GM10248 (cell line): ENCODE data around the gene TAMALIN.
"Not testable (repeated sequence)": the region's sequence is repeated elsewhere in the genome, so short reads cannot be mapped to it uniquely, and the experiment has no call there.

Experiments used
- CTCF ChIA-PET: fragments of 300-600 bp; sonication (Branson Sonifier 250); formaldehyde crosslinking; extraction: SDS; loops from one replicate; lab custom pipeline; 2021; ENCODE audit warnings: antibody characterized with exemption; lab: Yijun Ruan, JAX
- POLR2A ChIA-PET: fragments of 350-650 bp; sonication (Branson Sonifier 250); formaldehyde crosslinking; extraction: SDS; loops from one replicate; lab custom pipeline; 2020; ENCODE audit warnings: antibody characterized with exemption; lab: Yijun Ruan, JAX
- DNase-seq: peaks from one replicate; pipeline ENCODE4 v3.0.0; 2012; ENCODE audit errors: extremely low spot score
- CTCF ChIP-seq: IDR thresholded peaks from 2 replicates; pipeline ENCODE4 v1.5.1; 2012; ENCODE audit warnings: mild to moderate bottlenecking, low read depth; ENCODE audit errors: extremely low read depth, missing control alignments, control extremely low read depth

TAMALIN gene

GRCh38 chr12:51977320-51977753 lies 29.4 kb upstream of the TAMALIN start:
- no peak for DNase-seq
- TF ChIP-seq CTCF = no peak
- ChIA-PET POLR2A (no interaction called here), CTCF (interaction anchor here (1.0 to 3.9 kb wide), 10 partner anchors 12 to 55 kb away, joined by 3 to 28 read pairs (median 4); no protein-coding TSS in a partner anchor)

DNA sequence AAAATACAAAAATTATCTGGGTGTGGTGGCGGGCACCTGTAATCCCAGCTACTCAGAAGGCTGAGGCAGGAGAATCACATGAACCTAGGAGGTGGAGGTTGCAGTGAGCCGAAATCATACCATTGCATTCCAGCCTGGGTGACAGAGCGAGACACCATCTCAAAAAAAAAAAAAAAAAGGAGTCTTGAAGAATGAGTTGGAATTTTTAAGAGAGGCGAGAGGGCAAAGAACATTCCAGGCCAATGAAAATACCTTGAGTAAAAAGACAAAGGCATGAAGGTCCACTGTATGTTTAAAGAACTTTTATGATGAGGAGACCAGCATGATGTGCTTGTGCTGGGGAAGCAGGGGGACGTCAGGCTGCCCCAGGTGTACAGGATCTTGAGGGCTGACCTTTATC lies 27.4 kb upstream of the TAMALIN start:
- CTCF ChIA-PET = interaction anchor here (1.5 kb wide), 1 partner anchor 18 kb away, joined by 4 read pairs; no protein-coding TSS in a partner anchor
- DNase-seq, POLR2A ChIA-PET: not testable (repeated sequence)

GRCh38 chr12:51980051-51980808 lies 26.5 kb upstream of the TAMALIN start:
- ChIA-PET POLR2A (no interaction called here), CTCF (interaction anchor here (0.6 to 2.7 kb wide), 29 partner anchors 9 to 137 kb away, joined by 3 to 25 read pairs (median 5); partner anchors contain the start of genes ANKRD33 and TAMALIN)
- peak; percentile 96 for TF ChIP-seq CTCF
- peak; percentile 86 for DNase-seq

GRCh38 chr12:51980809-51981127 lies 26.0 kb upstream of the TAMALIN start:
- ChIA-PET CTCF (interaction anchor here (0.6 to 2.7 kb wide), 29 partner anchors 9 to 136 kb away, joined by 3 to 25 read pairs (median 5); partner anchors contain the start of genes ANKRD33 and TAMALIN), POLR2A (no interaction called here)
- TF ChIP-seq CTCF = no peak
- no peak for DNase-seq

DNA sequence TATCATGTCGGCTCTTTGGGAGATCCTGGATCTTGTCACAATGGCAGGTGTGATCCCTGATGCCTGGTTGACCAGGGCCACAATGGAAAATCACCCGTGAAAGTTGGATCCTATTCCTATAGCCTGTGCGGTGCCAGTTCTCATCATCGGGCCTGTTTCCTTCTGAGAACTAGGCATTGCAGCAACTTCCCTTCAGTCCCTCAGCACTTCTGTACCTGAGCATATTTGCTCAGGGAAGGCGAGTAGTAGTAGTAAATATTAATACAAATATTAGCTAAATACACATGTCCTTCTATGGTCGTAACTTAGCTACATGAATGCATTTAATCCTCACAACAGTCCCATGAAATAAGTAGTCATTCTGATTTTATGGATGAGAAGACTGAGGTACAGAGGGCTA lies 22.1 kb upstream of the TAMALIN start:
- ChIA-PET POLR2A (no interaction called here), CTCF (interaction anchor here (0.8 to 4.1 kb wide), 10 partner anchors 9 to 563 kb away, joined by 3 to 30 read pairs (median 4); no protein-coding TSS in a partner anchor)
- TF ChIP-seq CTCF = no peak
- no peak for DNase-seq

GRCh38 chr12:51985154-51985835 lies 21.5 kb upstream of the TAMALIN start:
- POLR2A ChIA-PET = no interaction called here
- CTCF ChIA-PET = interaction anchor here (0.8 to 4.1 kb wide), 7 partner anchors 8 to 563 kb away, joined by 3 to 30 read pairs (median 3); no protein-coding TSS in a partner anchor
- no peak for TF ChIP-seq CTCF
- DNase-seq = no peak
